K562 (cell line): ENCODE results near the gene ARIH1. TPM values are rescaled to one million over a fixed set of nuclear protein-coding genes. Genes with fewer than 3 reads are reported as not detected.

ENCODE experiments used
- ATAC-seq: fragments of 200-7000 bp; cut with Tn5 transposase; 3 replicates; pipeline ENCODE4 v1.9.1; 2020; ENCODE audit warnings: moderate library complexity
- BruUV-seq: library from RNA; stranded (reverse); fragments of 400-500 nt; replicated peaks from 2 replicates; lab custom pipeline; 2021; lab: Mats Ljungman, UMichigan
- CTCF ChIA-PET: fragments of 300-600 bp; formaldehyde crosslinking; extraction: SDS; loops from one replicate; lab custom pipeline; 2021; ENCODE audit warnings: low intra/inter-chr PET ratio; lab: Yijun Ruan, JAX
- POLR2A ChIA-PET: fragments of 300-600, 350-650 bp; sonication (Branson Sonifier 250); formaldehyde crosslinking; extraction: SDS; loops from one replicate; lab custom pipeline; 2021; ENCODE audit warnings: antibody characterized with exemption, inconsistent platforms; lab: Yijun Ruan, JAX
- DNase-seq, 4 experiments: peaks; one replicate each; pipeline versions ENCODE4 v3.0.0 to v3.0.0-alpha.2; 2011 to 2018; ENCODE audit warnings: low spot score in 3 of 4, mixed read lengths in 3 of 4; ENCODE audit errors: extremely low read depth in 1 of 4
- FAIRE-seq: peaks from 2 replicates; lab custom pipeline; 2011; peaks lifted over from hg19 to GRCh38; lab: Jason Lieb, UNC
- H2AFZ ChIP-seq: 2 replicates; pipeline ENCODE4 v1.6.0; 2011; ENCODE audit warnings: low read depth, low read length, control low read depth, inconsistent platforms
- H3K27ac ChIP-seq: fragments of 200-600 bp; 3 replicates; pipeline ENCODE4 v1.8.0; 2011; ENCODE audit warnings: low read depth, mild to moderate bottlenecking, control low read depth, inconsistent platforms, low read length, moderate library complexity, mixed read lengths; ENCODE audit errors: extremely low read depth
- H3K27me3 ChIP-seq, 2 experiments: fragments of 300-600 bp in 1 of 2; 2 replicates in 1 of 2; 3 replicates in 1 of 2; pipeline versions ENCODE4 v1.6.0 to v1.8.0; 2011; ENCODE audit warnings: inconsistent platforms in 2 of 2, low read length in 2 of 2, mild to moderate bottlenecking in 1 of 2, mixed read lengths in 1 of 2, moderate library complexity in 1 of 2; ENCODE audit not compliant: control insufficient read depth in 2 of 2, insufficient read depth in 2 of 2
- H3K36me3 ChIP-seq: fragments of 300-600 bp; 3 replicates; pipeline ENCODE4 v1.8.0; 2011; ENCODE audit warnings: mild to moderate bottlenecking, low read length, inconsistent platforms; ENCODE audit not compliant: control insufficient read depth, insufficient read depth
- H3K4me1 ChIP-seq, 2 experiments: fragments of 200-600 bp in 1 of 2; replicated peaks in 1 of 2; 2 replicates in 1 of 2; 3 replicates in 1 of 2; pipeline versions ENCODE4 v1.5.1 to v1.8.0; 2011; ENCODE audit warnings: inconsistent platforms in 2 of 2, low read length in 2 of 2, mild to moderate bottlenecking in 1 of 2, mixed read lengths in 1 of 2, moderate library complexity in 1 of 2; ENCODE audit not compliant: control insufficient read depth in 2 of 2, insufficient read depth in 2 of 2
- H3K4me2 ChIP-seq: 2 replicates; pipeline ENCODE4 v1.6.1; 2011; ENCODE audit warnings: low read length, control low read depth, inconsistent platforms, mixed read lengths; ENCODE audit not compliant: insufficient read depth
- H3K4me3 ChIP-seq: fragments of 200-600 bp; sonication (generic), shearing (Covaris generic); 2 replicates; pipeline ENCODE4 v1.5.1; 2016; ENCODE audit warnings: control low read depth, inconsistent platforms
- H3K79me2 ChIP-seq: fragments of 200-600 bp; 3 replicates; pipeline ENCODE4 v1.8.0; 2011; ENCODE audit warnings: low read length, inconsistent platforms; ENCODE audit not compliant: control insufficient read depth, insufficient read depth
- H3K9ac ChIP-seq, 2 experiments: 2 replicates each; pipeline versions ENCODE4 v1.6.0 to v1.6.1; 2011; ENCODE audit warnings: low read depth in 2 of 2, low read length in 2 of 2, control low read depth in 1 of 2, inconsistent platforms in 1 of 2, mild to moderate bottlenecking in 1 of 2, mixed read lengths in 1 of 2; ENCODE audit not compliant: insufficient read depth in 1 of 2
- H3K9me1 ChIP-seq: one replicate; pipeline ENCODE4 v1.6.0; 2011; ENCODE audit warnings: inconsistent platforms, mild to moderate bottlenecking, low read length, moderate library complexity; ENCODE audit not compliant: control insufficient read depth, insufficient read depth
- H3K9me3 ChIP-seq: replicated peaks from 2 replicates; pipeline ENCODE4 v1.5.1; 2011; ENCODE audit warnings: low read depth, low read length, inconsistent platforms; ENCODE audit not compliant: control insufficient read depth, insufficient read depth
- H4K20me1 ChIP-seq: replicated peaks from 2 replicates; pipeline ENCODE4 v1.6.1; 2011; ENCODE audit warnings: low read length, inconsistent platforms, mixed read lengths; ENCODE audit not compliant: control insufficient read depth, insufficient read depth
- MECOM ChIP-seq: fragments of 250-450 bp; sonication (Bioruptor Pico); IDR thresholded peaks from 2 replicates; pipeline ENCODE4 v1.8.0; 2022; ENCODE audit warnings: inconsistent platforms
- MYBL2 ChIP-seq, 2 experiments: fragments of 450-650 bp in 1 of 2; sonication (generic) in 1 of 2; formaldehyde crosslinking in 1 of 2; IDR thresholded peaks; 2 replicates each; pipeline versions ENCODE4 v1.6.1 to v1.8.1; 2017 to 2022; ENCODE audit warnings: borderline replicate concordance in 1 of 2, inconsistent platforms in 1 of 2, low read depth in 1 of 2, mild to moderate bottlenecking in 1 of 2, missing genetic modification reagents in 1 of 2, moderate library complexity in 1 of 2
- RAD21 ChIP-seq, 2 experiments: fragments of 250-450 bp in 1 of 2; fragments of 450-650 bp in 1 of 2; sonication (Bioruptor Pico) in 1 of 2; formaldehyde crosslinking in 1 of 2; IDR thresholded peaks in 1 of 2; conservative IDR thresholded peaks in 1 of 2; 2 replicates each; pipeline versions ENCODE4 v1.4.0 to v1.8.0; 2020 to 2022; ENCODE audit warnings: mild to moderate bottlenecking in 2 of 2, moderate library complexity in 1 of 2
- TARDBP ChIP-seq: fragments of 450-650 bp; IDR thresholded peaks from 2 replicates; pipeline ENCODE4 v1.6.1; 2016
- TBP ChIP-seq: optimal IDR thresholded peaks from 2 replicates; pipeline ENCODE3; 2011; ENCODE audit warnings: low read depth, low read length, improper control_type of control experiment
- ZNF121 ChIP-seq: sonication (generic); formaldehyde crosslinking; conservative IDR thresholded peaks from 2 replicates; pipeline ENCODE4 v1.8.0; 2022; ENCODE audit warnings: missing genetic modification reagents
- WGBS: fragments of 100-300 bp; shearing (Covaris generic); methylation state at CpG from one replicate; pipeline ENCODE4 v1.1.6; 2016; ENCODE audit warnings: low coverage, mixed read lengths; ENCODE audit not compliant: insufficient coverage; ENCODE audit errors: missing lambda C conversion rate; 5-methylcytosine and 5-hydroxymethylcytosine counted together
- in situ Hi-C: fragments of 300-500 bp; cut with MboI; formaldehyde crosslinking; loops from 4 replicates; pipeline ENCODE4 v1.15.0; 2018; ENCODE audit warnings: inconsistent platforms, mixed read lengths
- intact Hi-C: fragments of 100-400 bp; cut with micrococcal nuclease; formaldehyde crosslinking; loops from 2 replicates; pipeline ENCODE4 v1.14.2; 2022
- polyA plus RNA-seq, 8 experiments: library from polyadenylated mRNA; depleted of rRNA in 4 of 8; stranded (reverse) in 5 of 8; unstranded in 3 of 8; fragments of >200 nt; fragmentation: Nextera tagmentation in 2 of 8; fragmentation: Illumina TruSeq in 1 of 8; extraction: Ambion mirVana in 2 of 8; extraction: Trizol in 1 of 8; gene quantifications; 2 replicates each; pipeline versions ENCODE4 v1.2.1 to v1.2.3, GENCODE V29; 2011 to 2014; ENCODE audit warnings: inconsistent platforms in 1 of 8, missing spikeins in 1 of 8
- total RNA-seq, 7 experiments: library from RNA; depleted of rRNA in 6 of 7; stranded (reverse); fragments of >200 nt in 6 of 7; fragmentation: Illumina TruSeq in 2 of 7; extraction: Trizol in 2 of 7; gene quantifications; 2 replicates each; pipeline versions ENCODE4 v1.2.1 to v1.2.3, GENCODE V29; 2011 to 2021; ENCODE audit warnings: low replicate concordance in 1 of 7

ARIH1 gene
- total and polyA plus RNA-seq, 9 of the 15 experiments (the other 6 are each of a cell fraction or from before 2014, with no cell fraction given): 17.7 to 125 (median 31.4) TPM

- Histone ChIP-seq H2AFZ (no peak overlapping the region), H3K9me1 (no peaks in the 10 kb centered on the region), H3K9me3 (no peaks in the 10 kb centered on the region), H3K4me3 (no peak overlapping the region), H3K79me2 (no peaks in the 10 kb centered on the region; the same call in 2 of the 3 replicates), H3K4me1 (peaks cover 0 to 3% of the 10 kb centered on the region in 2 experiments; a peak in 2 of 5 replicates), H3K36me3 (no peaks in the 10 kb centered on the region; the same call in 2 of the 3 replicates), H3K9ac (no peak overlapping the region), H4K20me1 (no peaks in the 10 kb centered on the region), H3K27ac (no peak overlapping the region), H3K27me3 (peaks cover 3 to 5% of the 10 kb centered on the region in 2 experiments; a peak in 2 of 5 replicates), H3K4me2 (no peak overlapping the region)
- DNase-seq (no peak), ATAC-seq (no peak), FAIRE-seq (no peak)
- TF ChIP-seq TBP: no peak
- no peak for TF ChIP-seq MYBL2 (IDR thresholded peaks at IDR 0.05; ENCODE audit: low read depth)
- no peak for TF ChIP-seq MYBL2 (CRISPR knock-in tag; IDR thresholded peaks at IDR 0.05; ENCODE audit: borderline replicate concordance)
- no peak for TF ChIP-seq RAD21 (CRISPR knock-in tag; conservative IDR thresholded peaks at IDR 0.05 in 1 of 2, IDR thresholded peaks at IDR 0.05 in 1 of 2)
- TF ChIP-seq TARDBP: no peak
- peak; percentile 66 for TF ChIP-seq ZNF121 (CRISPR knock-in tag)
- no peak for TF ChIP-seq MECOM (CRISPR knock-in tag)
- ChIA-PET CTCF (no interaction called here), POLR2A (no interaction called here)
- intact Hi-C loops: no loop called here
- no TSS peak for BruUV-seq
- in situ Hi-C loops: no loop called here
- 24% methylated on average over 2 of the region's 3 CpGs for WGBS
These were observed 6.0 kb upstream of the ARIH1 start for GRCh38 chr15:72468103-72468502.
